Panc1 (cell line): ENCODE data around the gene NUB1. TPM values are rescaled to one million over a fixed set of nuclear protein-coding genes. Genes with fewer than 3 reads are reported as not detected.

Experiments used
- ATAC-seq: fragments of 200-7000 bp; cut with Tn5 transposase; 2 replicates; pipeline ENCODE4 v1.9.1; 2020; ENCODE audit warnings: mild to moderate bottlenecking, moderate library complexity
- BruUV-seq: library from RNA; stranded (reverse); fragments of 400-500 nt; replicated peaks from 2 replicates; lab custom pipeline; 2021; lab: Mats Ljungman, UMichigan
- CTCF ChIA-PET: fragments of 300-600 bp; sonication (Branson Sonifier 250); formaldehyde crosslinking; loops from one replicate; lab custom pipeline; 2022; ENCODE audit warnings: antibody characterized with exemption; lab: Charles Lee
- POLR2A ChIA-PET: fragments of 300-600 bp; sonication (Branson Sonifier 250); formaldehyde crosslinking; loops from one replicate; lab custom pipeline; 2022; ENCODE audit warnings: antibody characterized with exemption; lab: Charles Lee
- DNase-seq: peaks from one replicate; pipeline ENCODE4 v3.0.0-alpha.2; 2010; ENCODE audit warnings: low read depth, low spot score
- H3K27ac ChIP-seq: 2 replicates; pipeline ENCODE4 v1.5.1; 2011; ENCODE audit warnings: mild to moderate bottlenecking, low read length, inconsistent platforms
- H3K27me3 ChIP-seq: fragments of 200-500 bp; sonication (Bioruptor generic); 2 replicates; pipeline ENCODE4 v1.6.0; 2014; ENCODE audit warnings: low read length, inconsistent platforms; ENCODE audit not compliant: control insufficient read depth, insufficient read depth
- H3K36me3 ChIP-seq: fragments of 200-500 bp; sonication (Bioruptor generic); 2 replicates; pipeline ENCODE4 v1.5.1; 2014; ENCODE audit warnings: inconsistent platforms, mild to moderate bottlenecking, low read length, moderate library complexity; ENCODE audit not compliant: control insufficient read depth, insufficient read depth
- H3K4me1 ChIP-seq: 2 replicates; pipeline ENCODE4 v1.5.1; 2011; ENCODE audit warnings: inconsistent platforms, mild to moderate bottlenecking, low read length, moderate library complexity; ENCODE audit not compliant: control insufficient read depth, insufficient read depth
- H3K4me3 ChIP-seq, 2 experiments: 2 replicates each; pipeline ENCODE4 v1.5.1; 2011 to 2012; ENCODE audit warnings: low read depth in 2 of 2, low read length in 2 of 2, mild to moderate bottlenecking in 2 of 2, inconsistent platforms in 1 of 2, moderate library complexity in 1 of 2
- H3K9me3 ChIP-seq: fragments of 200-500 bp; sonication (Bioruptor generic); 2 replicates; pipeline ENCODE4 v1.5.1; 2014; ENCODE audit warnings: low read depth, mild to moderate bottlenecking, inconsistent platforms, low read length, moderate library complexity; ENCODE audit not compliant: control insufficient read depth, insufficient read depth
- CTCF ChIP-seq: fragments of 450-650 bp; IDR thresholded peaks from 2 replicates; pipeline ENCODE4 v1.5.1; 2017; ENCODE audit warnings: mild to moderate bottlenecking
- POLR2AphosphoS5 ChIP-seq: IDR thresholded peaks from 2 replicates; pipeline ENCODE4 v1.6.1; 2012; ENCODE audit warnings: mild to moderate bottlenecking, low read depth, low read length, moderate library complexity
- SIN3A ChIP-seq: IDR thresholded peaks from 2 replicates; pipeline ENCODE4 v1.6.1; 2012; ENCODE audit warnings: low read depth, mild to moderate bottlenecking, low read length, moderate library complexity, borderline replicate concordance; ENCODE audit not compliant: insufficient read depth
- TCF7L2 ChIP-seq: IDR thresholded peaks from 2 replicates; pipeline ENCODE4 v1.6.1; 2011; ENCODE audit warnings: mild to moderate bottlenecking, low read depth, low read length, inconsistent platforms
- in situ Hi-C: cut with HindIII; loops from 2 replicates; pipeline ENCODE4 v1.10.0; 2016; ENCODE audit warnings: low sequenced_read_pairs, low pct_unique_long_range_greater_than_20kb
- intact Hi-C: fragments of 100-400 bp; cut with micrococcal nuclease; formaldehyde crosslinking; loops from one replicate; pipeline ENCODE4 v1.10.0; 2022; ENCODE audit not compliant: unreplicated experiment
- total RNA-seq: library from RNA; stranded (reverse); gene quantifications from one replicate; pipeline ENCODE4 v1.2.1, GENCODE V29; 2021; ENCODE audit not compliant: unreplicated experiment
- TF ChIP-seq, protein P1 (sequence below), 2 experiments: IDR thresholded peaks; 2 replicates each; pipeline ENCODE4 v1.6.1; 2011 to 2012; ENCODE audit warnings: low read depth in 2 of 2, control low read depth in 1 of 2, low read length in 1 of 2, mild to moderate bottlenecking in 1 of 2, moderate library complexity in 1 of 2; ENCODE audit not compliant: insufficient read depth in 1 of 2

The NUB1 gene
- total RNA-seq, 1 experiment from 2014 or later, result 50.5 TPM

DNA sequence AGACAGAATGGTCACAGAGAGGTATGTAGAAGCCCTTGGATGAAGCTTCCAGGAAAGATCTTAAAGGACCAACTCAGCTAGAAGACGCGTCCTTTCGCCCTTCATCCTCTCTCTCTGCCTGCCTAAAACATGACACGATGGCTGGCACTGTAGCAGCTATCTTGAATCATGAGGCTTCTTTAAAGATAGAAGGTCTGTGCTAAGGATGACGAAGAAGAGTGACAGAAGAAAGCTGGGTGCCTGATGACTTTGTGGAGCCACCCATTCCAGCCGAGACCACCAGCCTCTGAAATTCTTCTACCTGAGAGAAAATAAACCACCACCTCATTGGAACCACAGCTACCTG, 42.7 kb downstream of the NUB1 start:
- Histone ChIP-seq H3K27ac (no peak overlapping the region), H3K36me3 (no peaks in the 10 kb centered on the region), H3K9me3 (no peaks in the 10 kb centered on the region), H3K27me3 (no peaks in the 10 kb centered on the region), H3K4me1 (peaks cover 5% of the 10 kb centered on the region), H3K4me3 (no peak overlapping the region)
- ChIA-PET CTCF (no interaction called here), POLR2A (no interaction called here)
- in situ Hi-C loops (no loop called here), intact Hi-C loops (no loop called here)
- no peak for DNase-seq
- ATAC-seq, result no peak
- TF ChIP-seq CTCF (no peak), POLR2AphosphoS5 (no peak), TCF7L2 (no peak), SIN3A (no peak)
- TF ChIP-seq, protein P1, sequence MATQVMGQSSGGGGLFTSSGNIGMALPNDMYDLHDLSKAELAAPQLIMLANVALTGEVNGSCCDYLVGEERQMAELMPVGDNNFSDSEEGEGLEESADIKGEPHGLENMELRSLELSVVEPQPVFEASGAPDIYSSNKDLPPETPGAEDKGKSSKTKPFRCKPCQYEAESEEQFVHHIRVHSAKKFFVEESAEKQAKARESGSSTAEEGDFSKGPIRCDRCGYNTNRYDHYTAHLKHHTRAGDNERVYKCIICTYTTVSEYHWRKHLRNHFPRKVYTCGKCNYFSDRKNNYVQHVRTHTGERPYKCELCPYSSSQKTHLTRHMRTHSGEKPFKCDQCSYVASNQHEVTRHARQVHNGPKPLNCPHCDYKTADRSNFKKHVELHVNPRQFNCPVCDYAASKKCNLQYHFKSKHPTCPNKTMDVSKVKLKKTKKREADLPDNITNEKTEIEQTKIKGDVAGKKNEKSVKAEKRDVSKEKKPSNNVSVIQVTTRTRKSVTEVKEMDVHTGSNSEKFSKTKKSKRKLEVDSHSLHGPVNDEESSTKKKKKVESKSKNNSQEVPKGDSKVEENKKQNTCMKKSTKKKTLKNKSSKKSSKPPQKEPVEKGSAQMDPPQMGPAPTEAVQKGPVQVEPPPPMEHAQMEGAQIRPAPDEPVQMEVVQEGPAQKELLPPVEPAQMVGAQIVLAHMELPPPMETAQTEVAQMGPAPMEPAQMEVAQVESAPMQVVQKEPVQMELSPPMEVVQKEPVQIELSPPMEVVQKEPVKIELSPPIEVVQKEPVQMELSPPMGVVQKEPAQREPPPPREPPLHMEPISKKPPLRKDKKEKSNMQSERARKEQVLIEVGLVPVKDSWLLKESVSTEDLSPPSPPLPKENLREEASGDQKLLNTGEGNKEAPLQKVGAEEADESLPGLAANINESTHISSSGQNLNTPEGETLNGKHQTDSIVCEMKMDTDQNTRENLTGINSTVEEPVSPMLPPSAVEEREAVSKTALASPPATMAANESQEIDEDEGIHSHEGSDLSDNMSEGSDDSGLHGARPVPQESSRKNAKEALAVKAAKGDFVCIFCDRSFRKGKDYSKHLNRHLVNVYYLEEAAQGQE (IDR thresholded peaks at IDR 0.05; ENCODE audit: insufficient read depth in 1 of 2, low read depth in 2 of 2, low read length in 1 of 2), result no peak
- no TSS peak for BruUV-seq

GRCh38 chr7:151384776-151385625, 43.4 kb downstream of the NUB1 start:
- ChIA-PET POLR2A (no interaction called here), CTCF (no interaction called here)
- no peak for DNase-seq
- H3K4me1 ChIP-seq, result peaks cover 5% of the 10 kb centered on the region
- TF ChIP-seq SIN3A, result no peak
- no peak for TF ChIP-seq CTCF
- no peak for TF ChIP-seq TCF7L2
- TF ChIP-seq, protein P1 (IDR thresholded peaks at IDR 0.05; ENCODE audit: insufficient read depth in 1 of 2, low read depth in 2 of 2, low read length in 1 of 2), result no peak
- no peak for TF ChIP-seq POLR2AphosphoS5
- no peak overlapping the region; the same call in 1 of the 2 replicates for H3K27ac ChIP-seq
- H3K9me3 ChIP-seq, result no peaks in the 10 kb centered on the region
- no peak for ATAC-seq
- in situ Hi-C loops, result no loop called here
- no peaks in the 10 kb centered on the region for H3K36me3 ChIP-seq
- no peak overlapping the region for H3K4me3 ChIP-seq
- intact Hi-C loops, result no loop called here
- no TSS peak for BruUV-seq
- H3K27me3 ChIP-seq, result no peaks in the 10 kb centered on the region
